GM12878 (cell line): ENCODE measurements around the gene SRSF1. TPM values are rescaled to one million over a fixed set of nuclear protein-coding genes. Genes with fewer than 3 reads are reported as not detected.

ENCODE experiments used
- ATAC-seq: fragments of 200-7000 bp; cut with Tn5 transposase; 3 replicates; pipeline ENCODE4 v1.9.1; 2020; ENCODE audit warnings: mild to moderate bottlenecking, moderate library complexity
- BruUV-seq: library from RNA; stranded (reverse); fragments of 400-500 nt; replicated peaks from 2 replicates; lab custom pipeline; 2021; lab: Mats Ljungman, UMichigan
- CTCF ChIA-PET: fragments of 300-600 bp; sonication (Branson Sonifier 250); formaldehyde crosslinking; extraction: SDS; loops from one replicate; lab custom pipeline; 2021; ENCODE audit warnings: inconsistent platforms; lab: Yijun Ruan, JAX
- POLR2A ChIA-PET: fragments of 350-600 bp; formaldehyde crosslinking; extraction: SDS; loops from one replicate; lab custom pipeline; 2021; ENCODE audit warnings: inconsistent platforms; lab: Charles Lee
- RAD21 ChIA-PET: fragments of 300-600 bp; sonication (Branson Sonifier 250); formaldehyde crosslinking; loops from one replicate; lab custom pipeline; 2023; ENCODE audit warnings: antibody characterized with exemption; ENCODE audit not compliant: unreplicated experiment; lab: Charles Lee
- SMC1A ChIA-PET: fragments of 300-600 bp; sonication (Branson Sonifier 250); formaldehyde crosslinking; loops from one replicate; lab custom pipeline; 2023; ENCODE audit not compliant: unreplicated experiment, uncharacterized antibody; lab: Charles Lee
- DNase-seq: peaks from one replicate; pipeline ENCODE4 v3.0.0-alpha.2; 2011; ENCODE audit warnings: low read depth, low spot score
- FAIRE-seq: peaks from 3 replicates; lab custom pipeline; 2011; peaks lifted over from hg19 to GRCh38; lab: Jason Lieb, UNC
- H2AFZ ChIP-seq: 2 replicates; pipeline ENCODE4 v1.6.0; 2011; ENCODE audit warnings: low read depth, low read length, control low read depth; ENCODE audit not compliant: control insufficient read depth
- H3K27ac ChIP-seq: 2 replicates; pipeline ENCODE4 v1.5.1; 2011; ENCODE audit warnings: control low read depth; ENCODE audit not compliant: control insufficient read depth, insufficient read depth
- H3K27me3 ChIP-seq, 2 experiments: replicated peaks in 1 of 2; 2 replicates each; pipeline versions ENCODE4 v1.6.0 to v1.6.1; 2011; ENCODE audit warnings: low read length in 1 of 2; ENCODE audit not compliant: control insufficient read depth in 2 of 2, insufficient read depth in 2 of 2
- H3K36me3 ChIP-seq, 2 experiments: 2 replicates each; pipeline ENCODE4 v1.5.1; 2011; ENCODE audit warnings: low read length in 1 of 2; ENCODE audit not compliant: control insufficient read depth in 2 of 2, insufficient read depth in 2 of 2
- H3K4me1 ChIP-seq: 2 replicates; pipeline ENCODE4 v1.6.1; 2011; ENCODE audit warnings: mild to moderate bottlenecking, low read length, moderate library complexity, mixed read lengths; ENCODE audit not compliant: control insufficient read depth, insufficient read depth
- H3K4me2 ChIP-seq: 2 replicates; pipeline ENCODE4 v1.6.0; 2011; ENCODE audit warnings: control low read depth; ENCODE audit not compliant: control insufficient read depth, insufficient read depth
- H3K4me3 ChIP-seq: fragments of 200-600 bp; sonication (generic); 2 replicates; pipeline ENCODE4 v1.5.1; 2016
- H3K79me2 ChIP-seq: 2 replicates; pipeline ENCODE4 v1.6.0; 2011; ENCODE audit warnings: low read length; ENCODE audit not compliant: control insufficient read depth, insufficient read depth
- H3K9ac ChIP-seq: 2 replicates; pipeline ENCODE4 v1.8.0; 2011; ENCODE audit warnings: low read length, control low read depth, mixed read lengths; ENCODE audit not compliant: control insufficient read depth, insufficient read depth
- H3K9me3 ChIP-seq: replicated peaks from 3 replicates; pipeline ENCODE4 v1.5.1; 2011; ENCODE audit warnings: mild to moderate bottlenecking, low read length; ENCODE audit not compliant: control insufficient read depth, insufficient read depth
- H4K20me1 ChIP-seq: 2 replicates; pipeline ENCODE4 v1.6.0; 2011; ENCODE audit not compliant: control insufficient read depth, insufficient read depth
- E2F8 ChIP-seq: fragments of 450-650 bp; IDR thresholded peaks from 2 replicates; pipeline ENCODE4 v1.6.1; 2018; ENCODE audit warnings: mild to moderate bottlenecking, low read depth, moderate library complexity; ENCODE audit not compliant: partially characterized antibody
- FOXM1 ChIP-seq: IDR thresholded peaks from 2 replicates; pipeline ENCODE4 v1.6.1; 2012; ENCODE audit warnings: low read depth, mild to moderate bottlenecking, inconsistent platforms, low read length, moderate library complexity
- HDAC6 ChIP-seq: fragments of 200-600 bp; sonication (generic); IDR thresholded peaks from one replicate; pipeline ENCODE4 v1.8.0; 2017; ENCODE audit warnings: antibody characterized with exemption; ENCODE audit not compliant: unreplicated experiment
- MLLT1 ChIP-seq: fragments of 450-650 bp; IDR thresholded peaks from 2 replicates; pipeline ENCODE4 v1.6.1; 2016; ENCODE audit warnings: mild to moderate bottlenecking
- MTA3 ChIP-seq: IDR thresholded peaks from 2 replicates; pipeline ENCODE4 v1.6.1; 2012; ENCODE audit warnings: low read length, inconsistent platforms, borderline replicate concordance
- NBN ChIP-seq: fragments of 450-650 bp; IDR thresholded peaks from 2 replicates; pipeline ENCODE4 v1.6.1; 2016
- NKRF ChIP-seq: fragments of 450-650 bp; conservative IDR thresholded peaks from 2 replicates; pipeline ENCODE4 v1.6.1; 2017; ENCODE audit warnings: mild to moderate bottlenecking, moderate library complexity
- POU2F2 ChIP-seq: IDR thresholded peaks from 3 replicates; pipeline ENCODE4 v1.6.1; 2011; ENCODE audit warnings: low read depth, mild to moderate bottlenecking, low read length, borderline replicate concordance
- SRF ChIP-seq, 2 experiments: IDR thresholded peaks; 2 replicates each; pipeline ENCODE4 v1.6.1; 2011; ENCODE audit warnings: low read depth in 2 of 2, low read length in 2 of 2, mild to moderate bottlenecking in 1 of 2, moderate library complexity in 1 of 2
- TCF7 ChIP-seq: IDR thresholded peaks from 2 replicates; pipeline ENCODE4 v1.6.1; 2014; ENCODE audit warnings: antibody characterized with exemption, borderline replicate concordance
- ZNF24 ChIP-seq: fragments of 450-650 bp; IDR thresholded peaks from 2 replicates; pipeline ENCODE4 v1.6.1; 2017; ENCODE audit warnings: antibody characterized with exemption, mild to moderate bottlenecking
- WGBS: methylation state at CpG from one replicate; pipeline ENCODE4 v1.1.6; 2016; ENCODE audit warnings: low lambda C conversion rate; ENCODE audit not compliant: insufficient replicate concordance, insufficient coverage; ENCODE audit errors: missing lambda C conversion rate; 5-methylcytosine and 5-hydroxymethylcytosine counted together
- in situ Hi-C: fragments of 300-500 bp; cut with MboI; formaldehyde crosslinking; loops from 9 replicates; pipeline ENCODE4 v1.14.3; 2018; ENCODE audit warnings: mixed read lengths
- intact Hi-C: fragments of 100-400 bp; cut with micrococcal nuclease; formaldehyde crosslinking; loops from one replicate; pipeline ENCODE4 v1.14.2; 2022; ENCODE audit not compliant: unreplicated experiment
- polyA plus RNA-seq, 11 experiments: library from polyadenylated mRNA; depleted of rRNA in 4 of 11; unstranded in 6 of 11; stranded (reverse) in 5 of 11; fragments of >200 nt; fragmentation: Nextera tagmentation in 4 of 11; fragmentation: Illumina TruSeq in 1 of 11; extraction: Ambion mirVana in 4 of 11; extraction: Trizol in 1 of 11; gene quantifications; 1 replicate in 1 of 11; 2 replicates in 10 of 11; pipeline versions ENCODE4 v1.2.1 to v1.2.3, GENCODE V29; 2011 to 2016; ENCODE audit warnings: inconsistent platforms in 2 of 11, missing spikeins in 2 of 11, low read depth in 1 of 11
- total RNA-seq, 4 experiments: library from RNA; depleted of rRNA in 3 of 4; stranded (reverse); fragments of >200 nt in 3 of 4; fragmentation: Illumina TruSeq in 1 of 4; extraction: Trizol in 1 of 4; gene quantifications; 2 replicates each; pipeline versions ENCODE4 v1.2.1 to v1.2.3, GENCODE V29; 2013 to 2021

Gene SRSF1
- total and polyA plus RNA-seq, 10 of the 15 experiments (the other 5 are each of a cell fraction or from before 2014, with no cell fraction given) = 101 to 474 (median 404) TPM

- Histone ChIP-seq H3K9ac (no peak overlapping the region), H3K4me1 (no peaks in the 10 kb centered on the region), H3K4me2 (no peak overlapping the region), H3K4me3 (no peak overlapping the region), H3K9me3 (no peaks in the 10 kb centered on the region), H4K20me1 (no peaks in the 10 kb centered on the region), H3K27ac (no peak overlapping the region), H2AFZ (no peak overlapping the region), H3K27me3 (no peaks in the 10 kb centered on the region), H3K36me3 (peaks cover 6 to 19% of the 10 kb centered on the region in 2 experiments), H3K79me2 (no peaks in the 10 kb centered on the region)
- BruUV-seq = no TSS peak
- intact Hi-C loops = no loop called here
- ATAC-seq (no peak), FAIRE-seq (no peak), DNase-seq (no peak)
- ChIA-PET CTCF (interaction anchor here (1.3 to 2.0 kb wide), 3 partner anchors 10 to 27 kb away, joined by 3 to 8 read pairs (median 7); no protein-coding TSS in a partner anchor), RAD21 (no interaction called here), SMC1A (interaction anchor here (1.3 to 1.4 kb wide), 2 partner anchors 9 to 14 kb away, joined by 3 to 6 read pairs; no protein-coding TSS in a partner anchor), POLR2A (interaction anchor here (0.7 kb wide), 1 partner anchor 10 kb away, joined by 3 read pairs; no protein-coding TSS in a partner anchor)
- 46% methylated on average over 1 of the region's 1 CpG for WGBS
- in situ Hi-C loops = no loop called here
- TF ChIP-seq ZNF24 = no peak
Observed at GRCh38 chr17:57972151-57972550, 34.9 kb downstream of the SRSF1 start.

GRCh38 chr17:57971572-57971971 lies 35.5 kb downstream of the SRSF1 start:
- H3K27me3 ChIP-seq = no peaks in the 10 kb centered on the region
- intact Hi-C loops = no loop called here
- ChIA-PET SMC1A (interaction anchor here (1.3 to 1.4 kb wide), 2 partner anchors 10 to 14 kb away, joined by 3 to 6 read pairs; no protein-coding TSS in a partner anchor), CTCF (interaction anchor here (0.6 to 2.0 kb wide), 5 partner anchors 10 to 718 kb away, joined by 3 to 8 read pairs (median 3); no protein-coding TSS in a partner anchor), POLR2A (no interaction called here), RAD21 (interaction anchor here (0.8 kb wide), 1 partner anchor 22 kb away, joined by 3 read pairs; no protein-coding TSS in a partner anchor)
- no peak overlapping the region for H2AFZ ChIP-seq
- no peaks in the 10 kb centered on the region for H3K4me1 ChIP-seq
- no peak overlapping the region for H3K4me2 ChIP-seq
- H3K4me3 ChIP-seq = no peak overlapping the region
- FAIRE-seq (no peak), ATAC-seq (no peak), DNase-seq (no peak)
- no peak overlapping the region for H3K27ac ChIP-seq
- no peak overlapping the region for H3K9ac ChIP-seq
- no peaks in the 10 kb centered on the region for H3K9me3 ChIP-seq
- peaks cover 6 to 14% of the 10 kb centered on the region in 2 experiments for H3K36me3 ChIP-seq
- H3K79me2 ChIP-seq = no peaks in the 10 kb centered on the region
- no TSS peak for BruUV-seq
- 93% methylated on average over 10 of the region's 10 CpGs for WGBS
- H4K20me1 ChIP-seq = no peaks in the 10 kb centered on the region
- in situ Hi-C loops = no loop called here
- TF ChIP-seq POU2F2 (no peak), TCF7 (no peak), NKRF (no peak), SRF (IDR thresholded peaks at IDR 0.05; ENCODE audit: low read depth in 2 of 2, low read length in 2 of 2) (no peak), MLLT1 (no peak), MTA3 (no peak), NBN (no peak), HDAC6 (no peak), FOXM1 (no peak), E2F8 (no peak)
